Stimulated activated CD4-positive, alpha-beta T cell treated with anti-CD3 and anti-CD28 coated beads, Interleukin-12 subunit alpha, Interleukin-12 subunit beta, amount 100 ng/mL, for 4 hours (primary cell): ENCODE measurements around the gene TCERG1L.
"Not testable (repeated sequence)": the region's sequence is repeated elsewhere in the genome, so short reads cannot be mapped to it uniquely, and the experiment has no call there.

Experiments used
- DNase-seq: peaks from one replicate; pipeline ENCODE4 v3.0.0-alpha.2; 2020

Gene TCERG1L

DNA sequence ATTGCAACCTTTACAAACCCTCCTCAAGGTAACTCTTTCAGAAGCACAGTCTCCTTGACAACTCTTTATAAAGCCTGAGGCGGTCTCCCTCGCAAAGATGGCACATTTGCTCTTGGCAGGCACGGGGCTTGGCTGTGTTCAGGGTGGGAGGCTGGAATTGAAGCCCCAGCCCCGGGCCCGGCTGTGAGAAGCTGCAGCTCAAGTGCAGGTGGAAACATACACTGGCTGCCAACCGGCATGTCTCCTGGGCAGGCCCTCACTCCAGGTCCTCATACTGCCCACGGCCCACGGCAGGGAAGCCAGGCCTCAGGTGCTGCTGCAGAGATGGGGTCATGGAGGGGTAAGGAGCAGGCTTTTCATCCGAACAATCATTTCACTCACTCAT, 194.5 kb downstream of the TCERG1L start:
- DNase-seq, result no peak

DNA sequence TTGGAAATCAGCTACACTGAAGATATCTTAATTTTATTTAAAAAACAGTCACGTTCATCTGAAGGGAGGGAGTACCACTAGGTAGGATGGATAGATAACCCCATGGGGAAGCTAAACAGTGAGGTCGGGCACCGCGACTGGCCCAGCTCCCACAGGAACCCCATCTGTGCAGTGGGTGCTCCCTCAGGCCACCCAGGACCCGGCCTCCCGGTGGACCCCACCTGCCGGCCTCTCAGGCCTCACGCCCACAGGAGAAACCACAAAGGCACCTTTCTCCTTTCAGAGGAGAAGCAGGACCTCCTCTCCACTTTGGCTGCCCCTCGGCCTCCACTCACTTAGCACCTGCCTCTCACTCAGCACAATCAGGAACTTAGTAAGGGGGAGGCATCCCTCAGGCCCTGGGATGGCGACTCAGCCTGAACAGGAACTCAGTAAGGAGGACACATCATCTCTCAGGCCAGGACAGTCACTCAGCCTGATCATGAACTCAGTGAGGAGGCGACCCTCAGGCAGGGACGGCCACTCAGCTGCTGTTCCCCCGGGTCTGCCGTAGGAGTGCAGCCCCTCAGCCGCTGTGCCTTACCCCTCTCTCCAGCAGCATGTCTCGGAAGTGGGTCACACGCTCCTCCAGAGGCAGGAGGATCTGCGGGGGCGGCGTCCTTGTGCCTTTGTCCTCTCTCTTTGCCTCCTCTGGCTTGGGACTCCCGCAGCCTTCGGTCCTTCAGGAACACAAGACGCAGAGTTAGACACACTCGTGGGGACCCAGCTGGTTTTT, 195.1 kb downstream of the TCERG1L start:
- no peak for DNase-seq

- DNase-seq, result no peak
Observed at GRCh38 chr10:131115801-131116200, 195.7 kb downstream of the TCERG1L start.

DNA sequence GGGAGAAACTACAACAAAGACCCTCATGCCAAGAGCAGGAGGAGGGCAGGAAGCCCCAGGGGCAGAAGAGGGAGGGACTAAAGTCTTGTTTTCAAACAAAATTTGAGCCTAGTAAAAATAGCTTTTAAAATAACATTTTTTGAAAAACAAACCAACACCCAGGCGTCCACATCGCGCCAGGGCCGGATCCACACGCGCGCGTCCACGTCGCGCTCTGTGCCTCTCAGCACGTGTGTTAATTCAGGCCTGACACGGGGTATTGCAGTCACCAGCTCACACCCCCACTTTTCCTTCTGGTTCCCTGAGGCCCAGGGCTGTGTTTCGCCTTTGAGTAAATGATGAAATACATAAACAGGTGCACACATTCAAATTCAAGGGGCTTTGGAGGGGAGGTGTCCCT, 196.2 kb downstream of the TCERG1L start:
- no peak for DNase-seq

DNA sequence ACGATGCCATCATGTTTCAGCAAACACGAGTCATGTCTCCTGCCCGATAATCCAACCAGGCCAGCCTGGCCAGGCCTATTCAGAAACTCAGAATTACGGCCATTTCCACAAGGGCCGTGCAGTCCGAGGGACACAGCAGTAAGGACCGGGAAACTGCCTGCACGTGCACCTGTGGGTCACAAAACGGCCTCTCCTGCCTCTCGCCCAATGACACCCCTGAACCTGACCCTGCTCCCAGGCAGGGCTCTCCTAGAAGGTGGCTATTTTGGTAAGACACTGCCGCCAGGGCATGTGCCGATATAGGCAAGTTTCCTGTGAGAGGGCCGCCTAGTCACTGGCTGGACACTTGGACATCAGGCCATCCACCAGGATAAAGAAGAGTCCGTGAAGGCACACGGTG, 196.7 kb downstream of the TCERG1L start:
- DNase-seq, result no peak

DNA sequence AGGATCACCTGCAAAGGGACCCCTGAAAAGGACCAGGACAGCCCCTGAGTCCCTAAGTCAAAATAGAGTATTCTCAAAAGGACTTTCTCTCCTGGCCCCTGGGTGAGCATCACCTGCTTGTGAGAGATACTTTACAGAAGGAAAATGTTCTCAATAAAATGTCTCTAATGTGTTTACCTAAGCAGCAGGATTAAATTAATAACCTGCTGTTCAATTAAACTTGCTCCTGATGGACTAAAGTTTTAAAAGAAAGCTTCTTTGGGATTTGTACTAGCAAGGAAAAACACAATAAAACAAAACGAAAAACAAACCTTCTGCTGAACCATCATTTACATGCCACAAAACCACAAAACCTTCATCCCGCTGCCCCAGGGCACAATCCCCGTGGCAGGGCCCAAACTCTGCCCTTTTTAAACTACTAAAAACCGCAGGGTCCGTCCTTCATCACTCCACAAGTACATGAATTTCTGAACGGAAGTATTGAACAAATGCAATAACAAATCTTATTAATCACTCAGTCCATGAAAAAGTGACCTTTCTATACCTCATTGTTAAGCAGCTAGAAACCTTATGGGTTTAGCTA, 197.7 kb downstream of the TCERG1L start:
- DNase-seq, result no peak

DNA sequence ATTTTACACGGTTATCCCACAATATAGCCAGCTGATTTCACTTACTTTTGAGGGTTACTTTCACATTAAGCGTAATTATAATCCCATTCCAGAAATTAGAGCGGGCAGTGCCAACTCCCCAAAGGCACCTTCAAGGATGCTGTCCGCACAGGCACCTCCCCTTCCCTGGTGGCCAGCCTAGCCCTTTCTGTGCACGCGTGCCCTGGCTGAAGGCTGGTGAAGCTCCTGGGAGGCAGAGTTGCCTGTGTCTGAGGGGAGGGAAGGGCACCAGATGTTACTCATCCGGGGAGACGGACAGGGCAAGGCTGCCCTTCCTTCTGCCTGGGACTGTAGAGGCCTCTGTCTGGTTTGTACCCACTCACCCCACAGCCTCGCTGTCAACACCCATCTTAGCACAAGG, 198.4 kb downstream of the TCERG1L start:
- DNase-seq, result no peak

DNA sequence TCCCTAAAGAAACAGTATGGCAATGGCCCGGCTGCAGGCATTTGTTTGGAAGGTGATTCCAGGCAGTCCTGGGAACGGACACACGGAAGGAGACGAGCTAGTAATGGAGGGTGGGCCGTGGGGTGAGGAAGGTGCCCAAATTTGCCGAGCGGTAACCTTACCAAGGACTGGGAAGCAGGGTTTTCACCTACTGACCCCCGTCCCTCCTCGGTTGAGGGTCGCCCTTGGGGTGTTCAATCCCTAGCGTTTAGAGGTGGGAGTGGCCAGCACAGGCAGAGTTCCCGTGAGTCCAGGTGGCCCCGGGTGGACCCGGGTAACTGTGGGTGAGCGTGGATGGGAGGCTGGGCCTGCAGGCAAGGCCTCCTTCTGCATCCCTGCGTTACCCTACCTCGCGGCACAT, 198.8 kb downstream of the TCERG1L start:
- DNase-seq, result no peak

DNA sequence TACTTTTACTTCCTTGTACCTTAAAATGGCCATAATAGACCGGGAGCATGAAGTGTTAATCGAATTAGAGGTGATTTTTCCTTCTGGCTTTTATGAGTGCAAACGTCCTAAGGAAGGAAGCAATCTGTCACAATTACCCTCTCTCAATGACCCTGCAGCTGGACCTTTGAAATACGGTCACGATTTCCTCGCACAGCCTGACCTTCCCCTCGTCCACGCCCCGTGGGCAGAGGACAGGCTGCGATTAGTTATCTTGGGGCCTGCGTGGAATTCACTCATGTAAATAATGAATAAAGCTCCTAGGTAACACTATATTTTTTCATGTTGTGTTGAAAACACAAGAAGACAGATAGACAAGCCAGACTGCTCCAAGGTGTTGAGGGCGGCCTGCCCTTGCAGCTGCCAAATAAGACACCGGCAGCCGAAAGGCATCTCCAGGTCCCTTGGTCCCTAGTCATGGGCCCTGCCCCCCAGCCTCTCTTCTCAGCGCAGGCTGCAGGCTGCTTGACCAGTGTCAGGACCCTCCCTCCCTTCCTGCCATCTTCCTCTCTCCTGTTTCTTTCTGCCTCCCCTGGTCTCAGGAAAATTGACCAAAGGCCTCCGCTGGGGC, 199.9 kb downstream of the TCERG1L start:
- DNase-seq, result no peak

DNA sequence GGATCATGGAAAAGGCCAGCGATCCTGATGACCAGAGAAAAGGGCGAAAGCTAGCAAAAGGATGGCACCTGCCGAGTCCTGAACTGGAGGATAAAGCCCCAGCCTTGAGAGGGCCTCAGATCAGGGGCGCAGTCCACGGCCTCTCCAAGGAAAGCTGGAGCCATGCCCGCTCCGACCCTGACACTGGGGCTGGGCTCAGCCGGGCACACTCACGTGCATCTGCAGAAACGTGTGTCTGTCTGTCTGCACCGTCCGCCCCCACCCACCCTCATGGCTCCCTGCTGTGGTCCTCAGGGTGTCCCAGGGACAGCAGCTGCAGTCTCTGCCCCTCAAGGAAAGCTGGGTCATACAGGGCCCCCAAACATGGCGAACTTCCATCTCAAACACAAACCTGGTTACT, 200.5 kb downstream of the TCERG1L start:
- no peak for DNase-seq

DNA sequence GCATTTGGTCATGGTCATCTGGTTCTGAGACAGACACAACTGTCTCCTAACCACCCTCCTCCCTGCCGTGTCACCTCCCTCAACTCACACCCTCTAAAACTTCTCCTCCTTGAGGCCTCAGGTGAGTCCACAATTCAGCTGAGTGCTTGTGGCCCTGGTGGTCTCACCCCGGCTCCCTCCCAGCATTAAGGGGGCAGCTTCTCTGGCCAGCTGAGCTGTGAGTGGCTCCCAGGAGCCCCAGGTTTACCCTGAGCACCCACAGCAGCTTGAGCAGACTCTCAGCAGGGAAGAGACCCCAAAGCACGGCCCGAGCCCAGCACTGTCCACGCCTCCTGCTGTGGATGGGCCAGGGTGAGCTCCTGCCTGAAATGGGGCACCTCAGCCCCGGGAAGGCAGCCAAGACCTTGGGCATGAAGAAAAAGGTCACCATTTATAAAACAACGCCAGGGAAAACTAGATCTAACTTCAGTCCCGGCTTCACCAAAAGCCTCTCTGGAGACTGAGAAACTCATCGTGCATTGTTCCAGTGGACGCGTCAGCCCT, 201.2 kb downstream of the TCERG1L start:
- DNase-seq, result no peak

GRCh38 chr10:131109726-131110125, 201.8 kb downstream of the TCERG1L start:
- DNase-seq, result no peak

- DNase-seq, result no peak
Observed at GRCh38 chr10:131109291-131109690, 202.2 kb downstream of the TCERG1L start.

DNA sequence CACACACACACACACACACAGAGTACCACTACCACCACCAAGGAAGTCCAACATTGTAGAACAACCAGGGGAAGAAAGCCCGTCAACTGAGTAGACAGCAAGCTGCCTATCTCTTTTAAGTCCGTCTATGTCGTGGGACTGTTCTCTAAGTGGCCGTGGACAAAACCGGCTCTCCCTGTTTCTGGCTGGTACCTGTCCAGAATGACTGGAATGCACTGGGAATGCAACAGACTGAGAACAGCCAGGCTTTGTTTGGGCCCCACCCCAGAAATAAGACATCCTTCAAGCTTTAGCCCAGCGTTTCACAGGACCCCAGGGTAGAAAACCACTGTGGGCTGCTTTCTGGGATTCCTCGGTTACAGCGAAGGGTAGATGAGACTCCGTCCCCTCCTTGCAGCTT, 203.6 kb downstream of the TCERG1L start:
- DNase-seq, result no peak

GRCh38 chr10:131102676-131103075, 208.8 kb downstream of the TCERG1L start:
- no peak for DNase-seq

DNA sequence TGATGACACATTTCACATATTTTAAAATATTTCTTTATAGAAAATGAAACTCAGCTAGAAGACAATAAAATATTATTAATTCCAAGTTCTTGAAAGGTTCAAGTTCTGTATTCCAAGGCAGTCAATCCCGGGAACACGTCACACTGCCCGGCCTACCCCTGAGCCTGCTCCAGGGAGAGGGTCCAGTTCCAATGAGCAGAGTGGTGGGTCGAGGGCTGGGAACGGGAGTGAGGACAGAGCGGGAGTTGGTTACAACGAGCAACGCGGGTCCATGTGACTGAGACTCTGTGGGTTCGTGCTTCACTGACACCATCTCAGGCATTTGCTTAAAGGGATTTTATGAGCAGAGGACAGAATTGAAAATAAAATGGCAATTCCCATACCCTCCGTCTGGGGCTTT, 209.4 kb downstream of the TCERG1L start:
- no peak for DNase-seq

DNA sequence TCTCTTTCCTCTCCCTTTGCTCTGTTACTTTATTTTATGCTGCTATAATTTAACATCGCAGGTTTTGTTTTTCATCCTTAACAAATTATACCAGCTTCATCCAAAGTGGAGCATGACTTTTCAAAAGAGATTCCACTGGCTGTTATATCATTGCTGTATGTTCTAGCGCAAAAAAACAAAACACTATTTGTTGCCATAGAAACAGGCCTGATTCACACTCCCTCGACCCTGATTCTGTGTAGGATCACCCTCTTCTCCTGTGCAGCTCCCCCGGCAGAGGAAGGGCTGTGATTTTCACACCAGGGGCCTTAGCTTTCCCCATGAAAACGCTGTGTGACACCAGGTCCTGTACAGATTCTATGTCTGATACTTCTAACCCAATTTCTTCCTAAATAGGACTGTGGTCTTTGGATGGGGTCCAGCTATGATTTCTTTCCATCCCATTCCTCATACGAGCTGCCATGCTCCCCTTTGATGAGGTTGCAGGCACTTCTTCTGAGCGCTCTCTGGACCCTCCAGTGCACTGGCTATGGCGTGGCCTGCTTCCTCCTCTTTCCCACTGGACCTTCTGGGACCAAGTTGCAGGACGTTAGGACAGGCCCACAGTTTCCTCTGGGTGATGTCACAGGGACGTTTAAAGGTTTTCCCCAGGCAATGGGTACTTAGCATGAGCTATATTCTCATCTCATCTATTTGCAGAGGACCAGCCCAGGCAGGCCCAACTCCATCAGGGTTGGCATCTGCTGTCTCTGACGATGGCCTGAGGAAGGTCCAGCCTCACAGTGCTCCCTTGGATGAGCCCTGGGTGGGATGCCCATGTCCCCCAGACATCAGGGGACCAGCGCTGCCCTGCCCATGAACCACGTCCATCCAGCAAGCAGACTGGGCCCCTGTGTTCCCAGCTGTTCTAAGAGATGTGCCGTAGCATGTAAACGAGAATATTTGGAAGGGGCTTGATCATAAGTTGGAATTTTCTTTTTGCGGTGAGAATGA, 210.8 kb downstream of the TCERG1L start:
- DNase-seq, result not testable (repeated sequence)

DNA sequence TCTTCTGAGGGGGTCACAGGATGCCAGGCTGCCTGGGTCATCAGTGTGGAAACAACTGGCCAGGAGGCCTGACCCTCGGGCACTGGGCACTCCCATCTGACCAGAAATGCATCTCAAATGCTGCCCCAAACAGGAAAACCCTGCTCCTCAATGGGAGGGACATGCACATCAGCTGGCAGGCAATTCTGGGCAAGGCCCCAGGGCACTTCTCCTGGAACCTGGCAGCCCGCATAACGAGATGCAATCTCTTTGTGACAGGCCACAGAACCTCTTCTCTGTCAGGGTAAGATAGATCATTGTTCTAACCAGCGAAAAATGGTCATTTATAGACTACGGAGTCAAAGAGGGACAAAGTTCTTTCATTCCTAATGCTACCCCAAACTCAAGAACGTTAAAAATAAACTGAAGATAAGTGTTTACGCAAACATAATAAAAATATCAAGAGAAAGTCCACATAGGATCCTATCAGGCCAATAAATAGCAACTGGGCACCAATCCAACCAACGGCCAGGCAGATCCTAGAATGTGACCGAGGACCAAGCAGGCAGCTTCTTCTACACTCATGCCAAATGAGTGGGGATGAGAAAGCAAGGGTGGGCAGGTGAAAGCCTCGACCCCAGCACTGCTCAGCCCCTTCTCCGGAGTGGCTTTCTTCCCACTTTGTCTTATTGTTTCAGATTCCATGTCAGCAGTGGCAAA, 212.3 kb downstream of the TCERG1L start:
- DNase-seq, result no peak

GRCh38 chr10:131098416-131098952, 213.0 kb downstream of the TCERG1L start:
- DNase-seq, result no peak

DNA sequence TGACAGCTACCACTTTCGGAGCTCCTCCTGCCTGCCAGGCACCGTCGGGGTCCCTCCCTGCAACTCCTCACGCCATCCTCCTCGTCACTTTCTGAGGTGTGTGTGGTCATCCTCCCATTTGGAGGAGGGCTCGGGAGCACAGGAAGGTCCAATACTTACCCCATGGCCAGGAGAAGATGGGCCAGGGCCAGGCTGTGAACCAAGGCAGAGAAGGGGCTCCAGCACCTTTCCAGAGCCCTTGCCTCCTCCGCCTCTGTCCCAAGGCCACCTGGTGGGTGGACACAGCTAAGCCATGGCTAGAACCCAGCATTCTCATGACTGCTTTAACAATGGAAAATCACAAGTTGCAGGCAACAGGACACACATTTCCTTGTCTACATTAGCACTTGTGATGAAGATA, 215.5 kb downstream of the TCERG1L start:
- no peak for DNase-seq

DNA sequence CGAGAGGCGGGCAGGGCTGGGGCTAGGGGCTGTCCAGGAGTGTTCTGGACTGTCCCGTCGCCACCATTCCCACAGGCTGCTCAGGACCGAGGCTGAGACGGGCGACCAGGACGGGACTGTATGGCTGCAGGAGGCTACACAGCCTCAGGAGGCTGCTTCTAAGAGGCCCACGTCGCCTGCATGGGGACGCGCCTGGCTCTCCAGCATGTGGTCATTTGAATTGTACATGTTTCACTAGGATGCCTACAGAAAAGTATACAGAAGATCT, 216.3 kb downstream of the TCERG1L start:
- no peak for DNase-seq
